Activated CD4-positive, alpha-beta T cell treated with anti-CD3 and anti-CD28 coated beads for 24 hours (primary cell): ENCODE data around the gene WNT6.

Experiments
- DNase-seq, 2 donors: peaks; one replicate each; pipeline ENCODE4 v3.0.0-alpha.2; 2020; ENCODE audit warnings: low read depth in 2 of 2

WNT6 gene

DNA sequence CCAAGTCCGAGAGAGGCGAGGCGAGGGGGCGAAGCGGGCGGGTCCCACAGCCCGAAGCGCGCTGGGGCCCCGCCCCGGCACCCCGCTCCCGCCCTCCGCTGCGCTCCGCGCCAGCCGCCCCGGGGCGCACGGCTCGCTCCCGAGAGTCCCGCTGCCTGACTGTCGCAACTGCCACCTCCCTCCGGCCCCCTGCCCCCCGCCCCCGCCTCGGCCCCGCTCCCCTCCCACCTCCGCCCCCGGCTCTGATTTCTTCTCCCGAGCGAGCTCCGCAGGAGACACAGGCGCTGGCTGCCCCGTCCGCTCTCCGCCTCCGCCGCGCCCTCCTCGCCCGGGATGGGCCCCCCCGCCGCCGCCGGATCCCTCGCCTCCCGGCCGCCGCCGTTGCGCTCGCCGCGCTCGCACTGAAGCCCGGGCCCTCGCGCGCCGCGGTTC lies at the start of gene WNT6:
WNT6 (plus strand) TSS at position 250 of the 432 bp plus-strand sequence. CDS start 233 bp downstream, outside the sequence.
- no peak for DNase-seq

DNA sequence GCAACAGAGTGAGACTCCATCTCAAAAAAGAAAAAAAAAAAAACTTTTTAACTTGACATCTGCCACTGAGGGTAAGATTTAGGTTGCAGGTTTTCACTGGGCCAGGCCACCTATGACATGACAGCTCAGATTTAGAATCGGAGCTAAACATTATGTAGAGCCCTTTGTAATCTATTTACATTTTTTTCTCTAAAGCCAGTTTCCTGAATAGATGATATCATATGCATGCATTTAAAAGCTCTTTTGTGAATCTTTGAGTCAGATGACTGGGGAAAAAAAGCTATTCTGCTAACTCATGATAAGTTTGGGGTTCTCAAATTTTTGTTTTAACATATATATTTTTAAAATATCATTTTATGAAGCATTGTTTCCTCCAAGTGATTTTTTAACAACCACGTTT lies 49.3 kb upstream of the WNT6 start:
- no peak for DNase-seq

DNA sequence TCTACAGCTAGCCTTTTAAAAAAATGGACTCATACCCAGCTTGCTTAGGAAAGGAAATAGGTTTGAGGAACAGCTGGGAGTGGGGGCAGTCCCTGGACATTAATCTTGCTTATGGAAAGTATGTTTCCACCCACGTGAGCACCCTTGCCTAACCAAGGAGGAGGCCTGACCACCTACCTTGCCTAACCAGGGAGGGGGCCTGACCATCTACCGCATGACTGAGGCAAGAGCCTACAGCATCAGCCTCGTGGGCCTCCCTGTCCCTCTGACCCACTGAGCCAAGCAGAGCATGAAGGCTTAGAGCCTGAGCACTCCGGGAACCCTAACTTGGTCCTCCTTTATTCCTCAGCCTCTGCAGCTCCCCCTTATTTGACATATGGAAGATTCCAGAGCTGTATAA lies 48.2 kb upstream of the WNT6 start:
- DNase-seq, result no peak

DNA sequence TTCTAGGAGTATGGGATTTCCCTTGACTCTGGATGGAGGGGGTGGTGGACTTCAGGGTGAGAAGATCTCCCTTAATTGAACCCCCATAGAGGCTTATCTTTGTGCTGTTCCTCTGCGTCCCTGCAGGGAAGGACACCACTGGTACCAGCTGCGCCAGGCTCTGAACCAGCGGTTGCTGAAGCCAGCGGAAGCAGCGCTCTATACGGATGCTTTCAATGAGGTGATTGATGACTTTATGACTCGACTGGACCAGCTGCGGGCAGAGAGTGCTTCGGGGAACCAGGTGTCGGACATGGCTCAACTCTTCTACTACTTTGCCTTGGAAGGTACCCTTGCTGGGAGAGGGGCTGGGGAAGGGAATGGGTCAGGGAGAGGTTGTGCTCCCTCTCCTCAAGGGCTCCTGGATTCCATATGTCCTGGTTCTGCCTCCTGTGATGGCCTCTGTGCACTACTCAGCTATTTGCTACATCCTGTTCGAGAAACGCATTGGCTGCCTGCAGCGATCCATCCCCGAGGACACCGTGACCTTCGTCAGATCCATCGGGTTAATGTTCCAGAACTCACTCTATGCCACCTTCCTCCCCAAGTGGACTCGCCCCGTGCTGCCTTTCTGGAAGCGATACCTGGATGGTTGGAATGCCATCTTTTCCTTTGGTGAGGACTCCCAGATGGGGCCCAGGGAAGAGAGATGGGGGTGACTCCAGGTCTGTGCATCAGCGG lies 47.3 kb upstream of the WNT6 start:
- DNase-seq, result no peak

DNA sequence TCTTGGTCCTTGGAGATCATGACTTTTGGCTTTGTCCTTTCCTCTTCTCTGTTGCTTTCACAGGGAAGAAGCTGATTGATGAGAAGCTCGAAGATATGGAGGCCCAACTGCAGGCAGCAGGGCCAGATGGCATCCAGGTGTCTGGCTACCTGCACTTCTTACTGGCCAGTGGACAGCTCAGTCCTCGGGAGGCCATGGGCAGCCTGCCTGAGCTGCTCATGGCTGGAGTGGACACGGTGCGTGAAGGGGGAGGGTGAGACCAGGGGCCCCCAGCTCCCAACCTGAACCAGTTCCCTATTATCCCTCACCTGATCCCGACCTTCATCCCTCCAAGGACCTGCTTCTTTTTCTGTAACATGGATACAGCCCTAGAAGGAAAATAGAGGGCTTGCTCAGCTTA lies 46.7 kb upstream of the WNT6 start:
- no peak for DNase-seq

DNA sequence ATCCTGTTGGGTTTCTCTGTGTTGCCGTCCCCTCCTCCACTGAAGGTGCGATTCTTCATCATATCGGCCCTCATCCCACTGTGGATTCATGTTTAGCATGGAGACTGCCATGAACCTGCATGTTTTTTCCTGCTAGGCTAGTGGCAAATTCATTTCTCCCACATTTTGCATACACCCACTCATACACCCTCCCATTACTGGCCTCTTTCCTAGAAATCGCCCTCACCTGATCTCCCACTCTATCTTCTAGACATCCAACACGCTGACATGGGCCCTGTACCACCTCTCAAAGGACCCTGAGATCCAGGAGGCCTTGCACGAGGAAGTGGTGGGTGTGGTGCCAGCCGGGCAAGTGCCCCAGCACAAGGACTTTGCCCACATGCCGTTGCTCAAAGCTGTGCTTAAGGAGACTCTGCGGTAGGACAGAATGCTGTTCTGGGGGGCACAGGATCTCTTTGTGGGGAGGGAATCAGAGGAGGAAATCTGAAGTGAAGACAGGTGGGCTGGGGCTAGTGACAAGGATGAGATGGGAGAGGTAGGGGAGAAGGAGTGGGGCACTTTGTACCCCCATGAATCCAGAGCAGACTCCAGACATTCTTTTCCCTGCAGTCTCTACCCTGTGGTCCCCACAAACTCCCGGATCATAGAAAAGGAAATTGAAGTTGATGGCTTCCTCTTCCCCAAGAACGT lies 45.7 kb upstream of the WNT6 start:
- no peak for DNase-seq

DNA sequence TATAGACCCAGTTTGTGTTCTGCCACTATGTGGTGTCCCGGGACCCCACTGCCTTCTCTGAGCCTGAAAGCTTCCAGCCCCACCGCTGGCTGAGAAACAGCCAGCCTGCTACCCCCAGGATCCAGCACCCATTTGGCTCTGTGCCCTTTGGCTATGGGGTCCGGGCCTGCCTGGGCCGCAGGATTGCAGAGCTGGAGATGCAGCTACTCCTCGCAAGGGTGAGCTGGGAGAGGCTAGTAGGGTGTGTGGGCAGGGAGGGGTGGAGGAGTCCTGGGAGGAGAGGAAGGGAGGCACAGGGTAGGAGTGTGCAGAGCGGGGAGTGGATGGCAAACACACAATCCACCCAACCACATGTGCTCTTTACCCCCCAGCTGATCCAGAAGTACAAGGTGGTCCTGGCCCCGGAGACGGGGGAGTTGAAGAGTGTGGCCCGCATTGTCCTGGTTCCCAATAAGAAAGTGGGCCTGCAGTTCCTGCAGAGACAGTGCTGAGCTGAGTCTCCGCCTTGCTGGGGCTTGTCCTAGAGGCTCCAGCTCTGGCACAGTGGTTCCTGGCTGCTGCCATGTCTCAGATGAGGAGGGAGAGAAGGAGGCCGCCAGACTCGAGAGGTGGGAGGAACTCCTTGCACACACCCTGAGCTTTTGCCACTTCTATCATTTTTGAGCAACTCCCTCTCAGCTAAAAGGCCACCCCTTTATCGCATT lies 44.9 kb upstream of the WNT6 start:
- no peak for DNase-seq

DNA sequence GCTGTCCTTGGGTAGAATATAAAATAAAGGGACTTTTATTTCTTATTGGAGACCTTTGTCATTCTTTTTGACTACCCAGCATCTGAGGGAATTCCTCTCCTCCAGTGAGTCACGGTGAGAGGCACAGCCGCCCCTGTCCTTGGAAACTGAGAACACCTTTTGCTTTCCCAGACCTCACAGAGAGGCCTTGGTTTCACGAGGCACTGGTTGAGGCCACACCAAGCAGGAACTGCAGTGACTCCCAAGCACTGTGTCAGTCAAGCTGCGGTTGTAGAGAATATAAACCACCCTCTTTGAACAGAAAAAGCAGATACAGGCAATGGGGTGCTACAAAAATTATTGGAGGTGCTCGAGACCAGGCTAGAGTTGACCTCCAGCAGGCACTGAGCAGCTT lies 44.4 kb upstream of the WNT6 start:
- DNase-seq, result no peak

DNA sequence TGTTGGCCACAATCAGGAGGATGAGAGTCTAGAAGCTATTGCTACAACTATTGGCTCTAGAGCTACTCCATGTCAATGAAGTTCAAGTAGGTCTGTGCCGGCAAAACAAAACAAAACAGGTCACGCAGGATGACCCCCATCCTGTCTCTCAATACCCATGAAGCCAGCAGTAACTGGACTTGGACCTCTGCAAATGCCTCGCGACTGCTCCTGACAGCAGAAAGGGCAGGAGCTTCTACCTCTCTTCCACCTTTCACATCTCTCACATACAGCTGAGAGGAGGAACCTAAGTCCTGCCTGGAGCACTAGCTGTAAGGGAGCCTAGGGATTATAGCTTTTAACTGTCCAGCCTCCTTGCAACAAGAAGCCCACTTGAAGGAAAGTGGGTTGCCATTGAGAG lies 44.0 kb upstream of the WNT6 start:
- no peak for DNase-seq

DNA sequence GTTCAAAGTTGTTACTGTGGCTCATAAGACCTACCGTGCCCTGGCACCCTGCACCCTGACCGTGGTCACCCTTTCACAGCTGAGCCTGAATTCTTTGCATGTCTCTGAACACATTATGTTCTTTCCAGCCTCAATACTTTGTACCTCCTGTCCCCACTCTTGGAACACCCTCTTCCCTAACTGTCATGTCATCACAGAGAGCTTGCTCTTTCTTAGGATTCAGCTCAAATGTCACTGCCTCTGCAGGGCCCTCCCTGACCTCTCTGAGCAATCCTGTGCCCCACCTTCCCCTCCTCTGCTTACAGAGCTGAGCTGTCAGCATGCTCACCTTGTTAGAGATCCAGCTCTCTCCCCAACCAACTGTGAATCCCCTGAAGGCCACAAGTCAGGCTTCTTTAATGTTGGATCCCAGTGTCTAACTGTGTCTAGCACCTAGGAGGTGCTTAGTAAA lies 43.0 kb upstream of the WNT6 start:
- no peak for DNase-seq

DNA sequence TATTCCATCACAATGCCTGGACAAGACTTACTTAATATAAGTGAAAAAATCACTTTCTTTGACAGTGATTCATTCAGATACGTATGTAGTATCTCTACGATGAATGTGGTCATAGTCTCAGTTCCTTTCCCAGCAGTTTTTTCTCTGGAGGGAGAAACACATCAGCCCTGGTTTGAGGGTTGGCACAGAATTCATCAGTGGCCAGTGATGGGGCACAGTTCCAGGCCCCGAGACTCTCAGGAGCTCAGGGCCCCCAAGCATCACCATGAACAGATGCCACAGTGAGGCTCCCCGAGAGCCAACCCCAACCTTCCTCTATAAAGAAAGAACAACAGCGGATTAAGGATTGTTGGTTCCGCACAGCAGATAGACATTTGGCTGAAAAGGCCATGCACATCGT lies 40.5 kb upstream of the WNT6 start:
- no peak for DNase-seq

DNA sequence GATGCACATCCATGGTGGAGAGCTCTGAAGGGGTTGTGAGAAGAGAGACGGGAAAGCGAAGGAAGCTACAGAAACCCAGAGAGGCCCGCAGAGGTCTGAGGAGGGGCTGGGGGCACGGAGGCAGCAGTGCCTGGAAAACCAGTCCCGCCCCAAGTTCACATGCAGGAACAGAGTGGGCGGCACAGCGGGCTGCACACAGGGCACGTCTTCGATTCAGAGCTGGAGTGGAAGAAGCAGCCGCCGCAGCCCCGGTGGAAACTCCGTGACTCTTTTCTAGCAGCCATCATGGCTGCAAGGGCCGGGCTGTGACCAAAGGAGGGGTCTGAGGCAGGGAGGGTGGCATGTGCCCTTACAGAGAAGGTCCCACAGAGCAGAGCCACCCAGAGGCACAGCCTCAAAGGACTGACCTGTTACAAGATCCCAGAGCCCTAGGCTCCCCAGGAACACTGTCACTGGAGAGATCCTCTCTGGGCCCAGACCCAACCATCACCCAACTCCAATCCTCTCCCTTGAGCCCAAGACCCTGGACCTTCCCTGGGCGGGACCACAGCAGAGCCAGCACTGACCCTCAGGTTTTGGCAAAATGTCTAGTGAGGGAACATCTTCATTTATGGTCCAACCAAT lies 38.7 kb upstream of the WNT6 start:
- no peak for DNase-seq

DNA sequence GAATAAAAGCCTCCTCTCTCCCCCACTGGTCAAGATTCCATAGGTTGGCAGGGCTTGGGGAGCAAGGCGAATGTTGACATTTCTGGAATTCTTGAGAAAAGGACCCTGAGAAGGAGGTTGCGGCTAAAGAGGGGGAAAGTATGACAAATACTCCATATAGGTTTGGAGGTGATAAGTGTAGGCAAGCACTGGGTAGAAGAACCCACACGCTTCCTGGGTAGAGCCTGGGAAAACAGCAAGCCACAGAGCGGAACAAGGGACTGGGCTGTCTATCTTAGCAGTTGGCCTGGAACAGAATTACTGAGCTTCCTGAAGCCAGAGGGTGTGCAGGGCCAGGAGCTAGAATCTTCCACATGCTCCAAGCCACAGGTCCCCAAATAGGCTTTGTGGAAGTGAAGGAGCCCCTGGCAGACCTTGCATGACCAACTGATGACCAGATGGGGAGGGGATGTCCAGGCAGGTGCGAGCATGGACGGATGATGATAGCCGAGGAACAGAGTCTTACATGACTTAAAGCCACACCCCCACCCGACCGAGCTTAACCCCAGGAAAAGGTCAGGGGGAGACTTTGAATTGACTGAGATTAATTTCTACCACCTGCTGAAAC lies 37.9 kb upstream of the WNT6 start:
- no peak for DNase-seq

DNA sequence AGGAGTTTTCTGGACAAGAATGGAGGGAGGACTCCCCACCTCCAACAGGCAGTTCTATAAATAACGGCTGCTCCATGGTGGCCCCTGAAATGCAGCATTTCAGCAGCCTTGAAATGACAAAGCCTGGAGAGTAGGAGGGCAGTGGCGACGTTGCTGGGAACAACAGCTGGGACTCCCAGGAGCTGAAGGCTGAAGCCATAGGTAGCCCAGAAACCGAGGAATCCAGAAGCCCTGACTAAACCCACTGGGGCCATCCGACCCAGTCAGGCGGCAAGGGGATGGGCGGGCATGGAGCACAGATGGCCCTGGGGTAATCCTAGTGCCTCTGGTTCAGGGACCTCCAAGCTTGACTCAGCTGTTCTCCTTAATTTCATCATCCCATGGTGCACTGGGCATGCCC lies 37.0 kb upstream of the WNT6 start:
- no peak for DNase-seq

DNA sequence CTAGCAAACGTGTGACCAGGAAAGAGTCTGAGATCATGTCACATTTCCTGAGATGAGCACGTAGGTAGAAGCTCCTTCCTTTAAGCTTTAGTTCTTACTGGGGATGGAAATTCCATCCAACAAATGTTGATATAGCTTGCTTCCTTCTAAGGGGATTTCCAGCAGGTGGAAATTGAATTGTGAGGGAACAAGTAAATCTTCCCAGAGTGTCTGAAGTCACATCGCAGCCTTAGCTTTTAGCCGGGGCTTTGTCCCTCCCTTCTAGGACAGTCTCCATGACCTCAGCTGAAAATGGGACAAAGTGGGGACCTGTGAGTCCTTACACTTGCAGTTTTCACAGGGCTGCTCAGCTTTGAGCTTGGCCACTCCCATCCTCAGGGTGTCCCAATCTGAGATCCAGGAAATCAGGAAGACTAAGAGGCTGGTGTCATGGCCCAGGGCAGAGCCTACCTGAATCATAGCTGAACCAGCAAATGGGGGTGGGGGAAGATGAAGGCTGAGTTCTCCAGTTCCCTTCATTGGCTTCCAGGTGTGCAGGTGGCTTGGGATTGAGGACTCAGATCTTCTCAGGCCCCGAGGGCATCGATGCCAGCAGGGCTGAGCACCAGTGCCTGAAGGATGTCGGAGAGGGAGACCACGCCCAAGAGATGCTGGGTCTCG lies 36.3 kb upstream of the WNT6 start:
- no peak for DNase-seq

DNA sequence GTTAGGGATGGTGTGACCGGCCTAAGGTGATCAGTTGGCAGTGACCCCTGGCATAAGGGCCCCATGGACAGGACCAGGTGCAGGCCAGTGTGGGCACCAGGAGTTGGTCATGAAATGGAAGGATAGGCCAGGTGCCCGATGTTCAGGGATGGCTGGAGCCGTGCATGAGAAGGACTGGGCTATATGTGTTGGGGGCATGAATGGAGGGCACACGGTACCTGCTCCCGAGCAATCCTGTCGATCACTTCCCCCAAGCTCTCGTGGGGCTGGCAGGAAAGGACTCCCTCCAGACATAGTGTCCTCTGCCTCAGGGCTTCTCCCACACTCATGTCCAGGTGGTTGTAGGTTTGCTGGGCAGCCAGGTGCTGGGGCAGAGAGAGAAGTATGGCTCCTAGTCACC lies 35.6 kb upstream of the WNT6 start:
- DNase-seq, result no peak

DNA sequence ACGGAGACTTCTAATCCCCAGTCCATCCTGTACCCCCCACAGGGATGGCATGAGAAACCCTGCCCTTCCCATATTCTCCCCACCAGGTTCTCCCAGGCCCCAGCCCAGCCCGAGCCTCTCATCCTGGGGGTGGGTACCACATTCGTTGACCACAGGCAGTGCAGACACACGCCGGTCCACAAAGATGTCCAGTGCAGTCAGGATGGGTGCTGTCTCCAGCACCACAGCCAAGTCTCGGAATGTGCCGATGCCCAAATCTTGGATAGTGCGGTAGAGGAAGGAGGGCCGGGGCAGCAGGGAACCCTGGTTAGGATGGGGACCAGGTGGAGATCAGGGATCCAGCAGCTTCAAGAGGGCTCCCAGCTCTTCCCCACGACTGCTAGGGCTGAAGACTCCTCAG lies 32.8 kb upstream of the WNT6 start:
- no peak for DNase-seq

DNA sequence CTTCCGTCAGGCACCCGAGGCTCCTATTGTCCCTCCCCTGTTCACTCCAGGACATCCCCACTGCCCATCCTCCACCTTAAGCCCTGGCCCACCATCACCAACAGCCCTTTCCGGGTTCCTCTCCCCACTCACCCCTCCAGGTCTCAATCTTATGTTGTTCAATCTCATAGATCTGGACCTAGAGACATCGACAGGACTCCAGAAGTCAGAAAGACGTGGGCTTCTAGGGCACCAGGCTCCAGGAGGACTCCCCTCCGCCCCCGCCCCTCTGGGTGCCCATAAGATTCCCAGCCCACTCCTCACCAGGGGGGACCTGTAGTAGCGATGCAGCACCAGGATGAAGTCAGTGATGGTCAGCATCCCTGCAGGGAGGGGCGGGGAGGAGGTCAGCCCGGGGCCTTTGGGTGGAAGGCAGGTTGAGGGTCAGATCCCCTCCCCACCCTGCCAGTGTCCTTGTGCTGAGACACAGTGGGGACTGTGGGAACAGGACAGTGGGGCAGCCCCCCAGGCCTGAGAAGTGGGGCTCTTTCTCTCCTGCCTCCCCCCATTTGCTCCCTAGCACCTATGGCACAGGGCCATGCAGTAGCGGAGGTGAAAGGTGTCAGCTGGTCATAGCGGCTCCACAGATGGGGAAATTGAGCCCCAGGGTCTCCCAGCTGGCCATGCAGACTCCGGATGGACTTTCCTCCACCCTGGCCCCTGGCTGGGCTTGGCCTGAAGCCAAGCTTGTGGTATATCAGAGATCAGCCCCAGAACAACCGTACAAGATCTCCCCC lies 31.7 kb upstream of the WNT6 start:
- DNase-seq, result no peak

DNA sequence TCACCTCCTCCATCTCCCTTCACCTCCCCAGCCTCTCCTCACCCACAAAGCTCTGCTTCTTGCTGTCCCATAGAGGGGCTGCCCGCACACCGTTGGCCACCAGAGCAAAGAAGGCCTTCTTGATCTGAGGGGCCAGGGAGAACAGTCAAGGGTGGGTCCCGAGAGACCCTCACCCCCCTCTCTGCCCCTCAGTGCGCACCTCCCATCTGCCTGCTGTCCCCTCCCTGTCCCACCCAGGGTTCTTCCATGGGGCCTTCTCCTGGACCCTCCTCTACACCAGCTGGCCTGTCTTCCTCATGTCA lies 31.2 kb upstream of the WNT6 start:
- DNase-seq, result no peak

DNA sequence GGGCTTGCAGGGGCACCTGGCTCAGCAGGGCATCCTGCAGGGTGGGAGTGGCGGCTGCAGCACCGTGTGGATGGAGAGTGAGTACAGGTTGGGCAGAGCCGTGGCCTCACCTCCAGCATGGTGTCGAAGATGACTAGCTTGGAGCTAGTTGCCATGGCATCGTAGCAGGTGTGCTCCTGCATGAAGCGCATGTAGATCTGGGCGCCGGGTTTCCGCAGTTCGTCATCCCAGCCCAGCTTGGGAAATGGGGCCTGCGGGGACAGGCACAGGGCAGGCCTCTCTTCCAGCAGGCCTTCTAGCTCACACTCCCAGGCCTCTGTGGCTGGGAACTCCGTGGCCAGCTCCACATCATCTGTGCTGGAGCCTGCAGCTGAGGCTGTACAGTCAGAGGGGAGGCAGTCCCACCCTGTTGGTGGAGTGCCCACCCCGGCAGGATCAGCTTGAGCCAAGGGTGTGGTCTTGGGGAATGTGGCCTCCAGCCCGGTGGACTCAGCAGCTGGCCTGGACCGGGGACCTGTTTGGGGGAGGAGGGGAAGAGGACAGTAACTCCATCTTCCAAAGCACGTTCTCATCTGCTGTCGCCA lies 29.6 kb upstream of the WNT6 start:
- no peak for DNase-seq
